GM18505 (cell line): ENCODE results near the gene FXYD3.

Experiments
- ATAC-seq: cut with Tn5 transposase; IDR thresholded peaks from one replicate; pipeline ENCODE4 v1.9.1; 2021; ENCODE audit not compliant: unreplicated experiment
- POLR2A ChIP-seq: IDR thresholded peaks from 4 replicates; pipeline ENCODE4 v1.6.1; 2011; ENCODE audit warnings: borderline replicate concordance; ENCODE audit not compliant: insufficient read depth, insufficient read length; ENCODE audit errors: extremely low read depth

FXYD3 gene, protein sequence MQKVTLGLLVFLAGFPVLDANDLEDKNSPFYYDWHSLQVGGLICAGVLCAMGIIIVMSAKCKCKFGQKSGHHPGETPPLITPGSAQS

DNA sequence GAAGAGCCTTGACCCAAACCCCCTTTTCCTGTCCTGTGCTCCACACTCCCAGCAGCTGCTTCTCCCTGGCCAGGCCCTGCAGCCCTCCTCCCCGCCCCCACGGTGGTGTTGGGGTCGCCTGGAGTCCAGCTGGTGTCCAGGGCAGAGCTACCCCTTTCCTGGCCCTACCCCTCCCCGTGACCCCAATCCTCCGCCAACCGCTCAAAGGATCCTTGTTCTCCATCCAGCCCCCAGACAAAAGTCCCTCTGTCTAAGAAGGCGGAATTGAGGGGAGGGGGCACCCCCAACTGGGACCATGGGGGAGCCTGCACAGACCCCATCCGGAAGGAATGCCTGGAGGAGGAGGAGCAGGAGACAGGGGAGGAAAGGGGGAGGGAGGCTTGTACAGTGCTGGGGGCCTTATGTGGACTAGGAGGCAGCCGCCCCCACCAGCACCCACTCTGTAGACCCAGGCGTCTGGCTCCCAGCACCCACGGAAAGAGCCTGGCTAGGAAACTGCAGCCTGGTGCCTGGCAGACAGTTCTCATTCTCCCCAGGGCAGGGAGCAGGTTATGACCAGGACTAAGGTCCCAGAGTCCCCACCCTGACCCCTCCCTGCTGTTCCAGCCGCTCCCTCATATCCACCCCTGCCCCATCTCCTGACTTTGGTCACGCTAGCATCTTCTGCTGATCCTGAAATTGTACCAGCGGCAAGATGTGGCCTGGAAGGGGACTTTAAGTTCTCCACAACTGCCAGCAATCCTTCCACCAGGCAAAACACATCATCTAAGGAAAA, at the start of gene FXYD3:
Gene FXYD3, plus strand, starts transcription at position 647 of the 775 bp plus-strand sequence. CDS start 3,554 bp downstream, outside the sequence.
- TF ChIP-seq POLR2A = no peak
- no peak for ATAC-seq

- ATAC-seq = no peak
- no peak for TF ChIP-seq POLR2A
These were observed 49.5 kb upstream of the FXYD3 start for GRCh38 chr19:35066121-35066520.

- no peak for TF ChIP-seq POLR2A
- ATAC-seq = no peak
These were observed 48.7 kb upstream of the FXYD3 start for GRCh38 chr19:35066691-35067563.

DNA sequence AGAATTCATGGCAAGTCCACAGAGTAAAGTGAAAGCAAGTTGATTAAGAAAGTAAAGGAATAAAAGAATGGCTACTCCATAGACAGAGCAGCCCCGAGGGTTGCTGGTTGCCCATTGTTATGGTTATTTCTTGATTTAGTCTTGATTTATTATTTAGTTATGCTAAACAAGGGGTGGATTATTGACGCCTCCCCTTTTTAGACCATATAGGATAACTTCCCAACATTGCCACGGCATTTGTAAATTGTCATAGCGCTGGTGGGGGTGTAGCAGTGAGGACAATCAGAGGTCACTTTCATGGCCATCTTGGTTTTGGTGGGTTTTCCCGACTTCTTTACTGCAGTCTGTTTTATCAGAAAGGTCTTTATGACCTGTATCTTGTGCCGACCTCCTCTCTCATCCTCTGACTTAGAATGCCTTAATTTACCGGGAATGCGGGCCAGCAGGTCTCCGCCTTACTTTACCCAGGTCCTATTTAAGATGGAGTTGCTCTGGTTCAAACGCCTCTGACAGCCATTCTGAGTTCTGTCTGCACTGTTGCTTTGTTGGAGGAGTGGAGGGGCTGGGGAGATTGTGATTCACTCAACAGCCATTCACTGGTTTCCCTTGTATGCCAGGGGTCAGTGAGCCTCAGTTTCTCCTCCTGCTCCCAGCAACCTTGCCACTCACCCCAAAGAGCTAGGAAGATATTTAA, 46.5 kb upstream of the FXYD3 start:
- no peak for ATAC-seq
- no peak for TF ChIP-seq POLR2A

DNA sequence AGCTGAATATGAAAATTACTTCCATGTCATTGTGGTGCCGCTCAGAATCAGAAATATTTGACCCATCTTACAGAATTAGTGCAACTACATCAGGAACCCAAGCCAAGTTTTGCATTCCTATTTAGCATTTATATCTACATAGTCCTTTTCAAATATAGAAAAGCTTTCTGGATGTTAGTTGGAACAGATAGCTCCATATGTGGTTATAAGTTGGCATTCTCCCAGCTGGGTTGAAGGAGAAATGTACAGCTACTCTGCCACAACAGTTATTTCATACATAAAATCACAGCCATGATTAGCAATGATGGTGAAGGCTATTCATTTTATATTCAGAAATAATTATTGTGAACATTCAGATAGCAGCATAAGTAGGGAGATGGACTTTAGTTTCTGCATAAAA, 45.9 kb upstream of the FXYD3 start:
- no peak for ATAC-seq
- no peak for TF ChIP-seq POLR2A

- TF ChIP-seq POLR2A = no peak
- ATAC-seq = no peak
These were observed 45.2 kb upstream of the FXYD3 start for GRCh38 chr19:35070471-35070870.

GRCh38 chr19:35073516-35073915, 42.1 kb upstream of the FXYD3 start:
- no peak for TF ChIP-seq POLR2A
- no peak for ATAC-seq

DNA sequence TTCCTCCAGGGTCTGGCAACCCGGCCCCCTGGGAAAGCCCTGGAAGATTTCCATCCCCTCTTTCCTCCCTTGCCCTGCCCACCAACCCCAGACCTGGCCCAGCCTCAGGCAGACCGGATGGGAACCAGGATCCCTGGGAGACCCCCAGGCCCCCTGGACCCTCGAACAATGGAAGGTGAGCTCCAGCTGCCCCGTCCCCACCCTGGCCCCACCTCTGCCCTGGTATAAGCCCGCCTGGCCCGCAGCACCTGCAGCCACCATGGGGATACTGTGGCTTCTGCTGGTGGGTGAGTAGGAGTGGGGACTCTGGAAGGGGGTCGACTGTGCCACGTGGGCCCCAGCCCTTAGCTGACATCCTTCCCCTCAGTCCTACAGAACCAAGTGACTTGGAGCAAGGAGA, 41.7 kb upstream of the FXYD3 start:
- TF ChIP-seq POLR2A = no peak
- ATAC-seq = no peak

GRCh38 chr19:35074426-35075201, 41.0 kb upstream of the FXYD3 start:
- no peak for ATAC-seq
- no peak for TF ChIP-seq POLR2A

GRCh38 chr19:35075202-35076025, 40.2 kb upstream of the FXYD3 start:
- ATAC-seq = no peak
- TF ChIP-seq POLR2A = no peak

- TF ChIP-seq POLR2A = no peak
- ATAC-seq = no peak
These were observed 39.6 kb upstream of the FXYD3 start for GRCh38 chr19:35076026-35076370.

- no peak for TF ChIP-seq POLR2A
- no peak for ATAC-seq
These were observed 39.0 kb upstream of the FXYD3 start for GRCh38 chr19:35076657-35077056.
